Stimulated activated CD4-positive, alpha-beta T cell treated with anti-CD3 and anti-CD28 coated beads, Interleukin-12 subunit alpha, Interleukin-12 subunit beta, amount 100 ng/mL, for 4 hours (primary cell): ENCODE results near the gene HSPG2.
"Not testable (repeated sequence)": the region's sequence is repeated elsewhere in the genome, so short reads cannot be mapped to it uniquely, and the experiment has no call there.

ENCODE experiments used
- DNase-seq: peaks from one replicate; pipeline ENCODE4 v3.0.0-alpha.2; 2020

The HSPG2 gene

DNA sequence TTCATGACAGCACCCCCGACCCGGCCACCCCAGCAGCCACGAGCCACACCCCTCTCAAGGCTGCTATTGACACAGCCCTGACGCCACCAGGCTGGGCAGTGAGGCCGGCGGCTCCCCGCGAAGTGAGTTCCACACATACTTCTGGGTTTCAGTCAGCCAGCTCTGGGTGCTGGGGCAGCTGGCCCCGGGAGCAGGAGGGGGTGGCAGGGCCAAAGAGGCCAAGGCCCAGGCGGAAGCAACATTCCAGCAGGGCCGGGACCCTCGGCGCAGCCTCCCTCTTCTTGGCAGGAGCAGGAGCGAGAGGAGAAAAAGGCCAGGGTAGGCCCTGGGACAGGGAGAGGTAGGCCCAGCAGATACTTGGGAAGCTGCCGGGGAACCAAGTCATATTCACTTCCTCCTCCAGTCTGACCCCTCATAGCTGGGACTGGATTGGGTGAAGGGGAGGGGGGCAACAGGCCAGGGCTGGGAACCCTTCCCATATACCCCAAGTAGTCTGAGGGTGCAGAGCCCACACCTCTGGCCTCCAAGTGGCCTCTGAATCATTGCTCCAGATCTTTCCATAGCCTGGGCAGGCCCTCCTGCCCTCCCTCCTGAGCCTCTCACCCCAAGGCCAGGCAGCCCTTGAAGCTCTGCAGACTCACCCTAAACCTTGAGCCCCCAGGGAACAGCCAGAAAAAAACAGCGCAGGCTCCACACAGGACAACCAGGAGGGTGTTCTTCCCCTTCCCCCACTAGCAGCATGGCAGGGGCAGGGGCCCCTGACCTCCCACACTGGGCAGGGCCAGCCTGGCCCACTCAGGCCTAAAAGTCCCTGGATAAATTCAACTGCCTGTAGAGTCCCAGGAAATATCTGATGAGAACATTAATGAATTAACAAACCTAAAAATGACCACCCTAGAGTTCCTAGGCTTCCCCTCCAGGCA, 5.7 kb downstream of the HSPG2 start:
- no peak for DNase-seq

- no peak for DNase-seq
Observed at GRCh38 chr1:21930629-21931170, 6.4 kb downstream of the HSPG2 start.

DNA sequence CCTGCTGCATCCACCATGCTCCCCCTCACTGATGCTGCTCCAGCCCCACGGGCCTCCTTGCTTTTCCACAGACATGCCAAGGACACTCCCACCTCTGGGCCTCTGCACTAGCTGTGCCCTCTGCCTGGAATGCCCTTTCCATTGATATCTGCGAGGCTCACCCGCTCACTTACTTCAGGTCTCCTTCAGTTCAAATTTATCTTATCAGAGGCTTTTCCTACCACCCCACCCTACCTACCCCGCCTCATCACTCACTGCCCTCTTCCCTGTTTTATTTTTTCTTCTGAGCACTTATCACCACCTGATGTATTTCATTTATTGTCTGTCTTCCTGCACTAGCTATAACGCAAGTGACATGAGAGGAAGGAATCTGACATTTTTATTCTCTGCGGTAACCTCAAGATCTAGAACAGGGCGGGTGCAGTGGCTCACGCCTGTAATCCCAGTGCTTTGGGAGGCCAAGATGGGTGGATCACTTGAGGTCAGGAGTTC, 7.0 kb downstream of the HSPG2 start:
- DNase-seq: no peak

DNA sequence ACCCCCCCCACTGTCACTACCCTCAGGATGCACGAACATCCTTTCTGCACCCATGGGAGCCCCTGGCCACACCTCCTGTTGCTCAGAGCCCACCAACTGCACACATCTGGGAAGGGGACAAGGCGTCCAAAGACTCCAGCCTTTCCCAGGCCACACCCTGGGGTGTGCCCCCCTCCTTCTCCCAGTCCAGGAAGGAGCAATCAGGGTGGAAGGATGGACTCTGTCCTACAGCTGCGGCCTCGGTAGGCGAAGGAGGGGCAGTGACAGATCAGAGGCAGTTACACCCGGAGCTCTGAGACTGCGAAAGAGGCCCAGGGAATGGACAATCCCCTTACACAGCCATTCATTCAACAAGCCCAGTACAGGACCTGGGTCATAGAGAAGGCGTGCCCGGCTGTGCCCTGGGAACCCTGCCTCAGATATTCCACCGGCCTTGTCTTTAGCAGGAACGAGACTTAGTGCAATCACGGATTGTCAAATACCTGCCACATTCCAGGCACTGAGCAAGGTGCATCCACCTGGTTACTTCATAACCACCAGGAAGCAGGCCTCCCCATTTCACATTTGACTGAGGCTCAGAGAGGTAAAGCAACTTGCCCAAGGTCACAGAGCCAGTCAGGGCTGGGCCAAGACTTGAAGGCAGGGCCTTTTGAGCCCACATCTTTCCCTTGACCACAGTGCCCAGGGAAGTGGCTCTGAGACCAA, 9.4 kb downstream of the HSPG2 start:
- no peak for DNase-seq

GRCh38 chr1:21926814-21927532, 10.1 kb downstream of the HSPG2 start:
- no peak for DNase-seq

DNA sequence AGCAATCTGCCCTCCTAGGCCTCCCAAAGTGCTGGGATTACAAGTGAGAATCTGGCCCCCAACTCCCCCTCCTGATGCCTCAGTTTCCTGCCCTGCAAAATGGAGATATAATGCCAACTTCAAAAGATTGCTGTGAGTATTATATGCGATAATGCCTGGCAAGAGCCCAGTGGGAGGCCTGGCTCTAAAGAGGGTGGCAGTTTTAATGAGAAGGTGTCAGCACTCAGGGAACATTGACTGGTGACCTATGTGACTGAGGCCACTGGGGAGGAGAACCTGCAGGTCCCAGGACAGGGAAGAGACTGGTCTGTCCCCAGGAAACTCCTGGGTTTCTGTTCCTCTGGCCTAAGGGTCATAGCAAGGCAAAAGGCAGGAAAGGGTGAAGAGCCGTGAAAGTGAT, 11.0 kb downstream of the HSPG2 start:
- no peak for DNase-seq

- no peak for DNase-seq
Observed at GRCh38 chr1:21925334-21925940, 11.7 kb downstream of the HSPG2 start.

GRCh38 chr1:21924503-21925005, 12.6 kb downstream of the HSPG2 start:
- no peak for DNase-seq

DNA sequence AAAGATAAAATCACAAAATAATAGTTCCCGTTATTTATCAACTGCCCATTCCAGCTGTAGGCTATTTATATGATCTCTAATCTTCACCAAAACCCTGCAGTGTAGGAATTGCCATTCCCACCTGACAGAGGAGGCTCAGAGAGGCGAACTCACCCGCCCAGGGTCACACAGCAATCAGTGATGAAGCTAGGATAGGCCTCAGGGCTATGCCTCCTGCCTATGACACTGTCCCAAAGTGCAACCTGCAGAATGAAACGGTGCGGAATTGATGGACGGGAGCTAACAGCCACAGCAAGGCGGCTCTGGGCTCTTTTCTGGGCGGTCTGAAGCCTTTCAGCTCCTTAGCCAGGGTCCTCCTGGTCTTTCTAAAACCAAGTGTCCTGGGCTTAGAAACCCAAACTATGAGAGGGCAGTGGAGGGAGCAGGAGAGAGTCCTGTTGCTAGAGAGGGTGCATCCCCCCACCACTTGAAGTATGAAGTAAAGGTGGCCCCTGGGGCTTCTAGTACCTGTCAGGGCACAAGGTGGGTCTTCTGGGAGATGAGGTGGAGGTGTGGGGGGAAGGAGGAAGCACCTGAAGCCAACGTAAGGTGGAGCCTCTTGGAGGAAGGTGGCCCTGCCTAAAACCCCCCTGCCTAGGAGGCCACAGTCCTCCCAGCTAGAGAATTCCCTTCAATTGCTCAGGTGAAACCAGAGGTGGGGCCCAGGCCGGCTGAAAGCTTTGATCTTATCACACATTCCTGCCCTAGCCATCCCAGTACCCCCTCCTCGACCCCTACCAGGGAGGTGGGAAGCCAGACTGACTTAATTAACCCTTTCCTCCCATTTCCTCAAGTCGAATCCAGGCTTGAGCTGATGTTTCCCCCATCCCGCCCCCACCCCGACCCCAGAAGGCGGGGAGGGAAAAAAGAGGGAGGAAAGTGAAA, 14.8 kb downstream of the HSPG2 start:
- no peak for DNase-seq

DNA sequence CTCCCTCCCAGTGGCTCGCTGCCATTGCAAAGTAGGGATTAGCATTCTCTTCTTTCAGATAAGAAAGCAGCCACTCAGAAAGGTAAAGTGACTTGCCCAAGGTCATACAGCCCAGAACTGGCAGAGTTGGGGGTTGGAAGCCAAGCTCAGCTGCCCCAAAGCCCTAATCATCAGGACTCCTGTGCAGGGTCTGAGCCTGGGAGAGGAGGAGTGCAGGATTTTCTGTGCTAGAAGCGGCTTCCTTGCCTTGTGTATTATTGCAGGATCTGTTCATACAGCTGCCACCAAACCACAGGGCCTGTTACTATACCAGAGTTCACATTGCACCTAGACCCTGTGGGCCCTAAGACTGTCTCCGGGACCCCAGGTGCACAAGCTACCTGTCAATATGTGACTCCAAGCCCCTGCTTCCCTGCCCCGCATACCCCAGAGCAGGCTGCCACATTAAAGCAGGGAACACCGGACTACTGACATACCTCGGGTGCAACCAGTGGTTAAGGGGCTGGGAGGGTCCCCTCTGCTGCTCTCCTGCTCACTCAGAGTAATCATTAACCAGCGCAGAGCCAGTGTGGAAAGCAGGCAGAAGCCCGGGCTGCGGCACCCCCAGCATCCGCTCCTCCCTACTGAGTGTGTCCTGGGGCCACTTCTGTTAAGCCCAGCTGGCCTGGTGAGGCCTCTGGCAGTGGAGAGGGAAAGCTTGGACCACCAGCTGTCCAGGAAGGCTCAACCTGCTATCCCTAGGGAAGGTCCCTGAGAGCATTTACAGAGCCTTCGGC, 15.8 kb downstream of the HSPG2 start:
- no peak for DNase-seq

DNA sequence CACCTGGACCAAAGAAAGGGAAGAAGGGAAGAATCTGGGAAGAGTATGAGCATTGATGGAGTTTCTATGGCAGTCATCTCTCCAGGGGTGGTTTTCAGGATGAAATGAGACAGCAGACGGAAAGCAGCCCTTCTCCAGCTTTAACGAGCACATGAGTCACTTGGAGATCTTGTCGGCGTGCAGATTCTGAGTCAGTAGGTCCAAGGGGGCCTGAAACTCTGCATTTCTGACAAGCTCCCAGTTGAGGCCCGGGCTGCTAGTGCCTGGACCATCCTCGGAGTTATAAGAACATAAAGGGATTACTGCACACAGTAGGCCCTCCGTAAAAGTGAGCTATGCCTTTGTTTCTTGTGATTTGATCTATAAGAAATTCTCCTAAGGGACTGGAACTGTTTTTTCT, 17.6 kb downstream of the HSPG2 start:
- DNase-seq: no peak

- not testable (repeated sequence) for DNase-seq
Observed at GRCh38 chr1:21917239-21917631, 19.9 kb downstream of the HSPG2 start.

DNA sequence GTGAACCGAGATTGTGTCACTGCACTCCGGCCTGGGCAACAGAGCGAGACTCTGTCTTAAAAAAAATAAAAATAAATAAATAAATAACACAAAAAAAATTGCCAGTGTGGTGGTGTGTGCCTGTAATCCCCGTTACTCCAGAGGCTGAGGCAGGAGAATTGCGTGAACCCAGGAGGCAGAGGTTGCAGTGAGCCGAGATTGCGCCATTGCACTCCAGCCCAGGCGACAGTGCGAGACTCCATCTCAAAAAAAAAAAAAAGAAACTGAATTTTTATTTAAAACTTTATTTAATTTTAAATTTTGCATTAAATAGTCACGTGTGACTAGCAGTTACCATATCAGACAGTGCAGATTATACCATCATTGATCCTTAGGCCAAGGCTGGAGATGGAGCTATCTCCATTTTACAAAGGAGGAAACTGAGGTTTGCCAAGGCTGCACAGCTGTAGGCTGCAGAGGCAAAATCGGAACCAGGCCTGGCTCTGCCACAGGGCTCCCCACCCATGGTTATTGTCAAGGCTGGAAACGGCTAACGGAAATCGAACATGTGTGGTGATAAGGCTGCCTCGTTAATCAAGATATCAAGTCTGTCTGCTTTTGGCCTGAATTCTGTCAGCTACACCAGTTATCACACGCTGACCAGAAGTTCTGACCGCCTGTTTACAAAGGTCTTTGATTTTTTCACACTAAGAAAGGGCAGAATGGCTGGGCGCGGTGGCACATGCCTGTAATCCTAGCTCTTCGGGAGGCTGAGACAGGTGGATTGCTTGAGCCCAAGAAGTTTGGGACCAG, 20.5 kb downstream of the HSPG2 start:
- no peak for DNase-seq

- no peak for DNase-seq
Observed at GRCh38 chr1:21914880-21915640, 22.1 kb downstream of the HSPG2 start.

DNA sequence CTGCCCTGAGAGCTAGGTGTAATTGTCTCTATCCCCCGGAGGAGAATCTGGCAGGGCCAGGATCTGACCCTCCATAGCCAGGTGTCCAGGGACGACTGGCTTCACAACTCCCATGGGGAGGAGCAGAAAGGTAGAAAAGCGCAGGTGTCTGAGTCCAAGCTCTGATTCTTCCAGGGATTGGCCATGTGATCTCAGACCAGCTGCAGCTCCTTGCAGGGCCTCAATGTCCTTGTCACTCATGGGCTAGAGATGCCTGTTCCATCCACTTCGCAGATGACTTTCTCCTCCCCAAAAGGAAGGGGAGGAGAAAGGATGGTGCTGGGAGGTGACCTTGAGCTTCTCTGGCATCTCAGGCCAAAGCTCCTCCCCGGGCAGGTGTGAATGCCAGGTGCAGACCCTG, 22.7 kb downstream of the HSPG2 start:
- no peak for DNase-seq

DNA sequence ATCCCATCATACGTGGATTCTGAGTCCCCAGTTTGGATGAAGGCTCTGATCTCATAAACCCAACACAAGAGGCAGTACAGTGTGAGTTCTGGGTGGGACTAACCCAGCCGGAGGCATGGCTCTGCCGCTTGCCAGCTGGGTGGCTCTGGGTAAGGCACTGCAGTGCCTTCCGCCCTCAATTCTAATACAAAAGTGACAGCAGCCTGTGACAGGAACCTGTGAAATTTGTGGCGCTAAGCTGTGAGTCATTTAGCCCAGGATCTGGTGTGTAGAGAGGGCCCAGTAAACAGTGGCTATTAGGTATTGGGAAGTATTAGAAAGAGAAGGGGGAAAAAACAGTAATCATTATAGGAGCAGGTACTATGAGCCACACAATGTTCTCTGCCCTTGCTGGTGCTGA, 23.3 kb downstream of the HSPG2 start:
- DNase-seq: no peak

GRCh38 chr1:21913258-21913657, 23.9 kb downstream of the HSPG2 start:
- DNase-seq: no peak

DNA sequence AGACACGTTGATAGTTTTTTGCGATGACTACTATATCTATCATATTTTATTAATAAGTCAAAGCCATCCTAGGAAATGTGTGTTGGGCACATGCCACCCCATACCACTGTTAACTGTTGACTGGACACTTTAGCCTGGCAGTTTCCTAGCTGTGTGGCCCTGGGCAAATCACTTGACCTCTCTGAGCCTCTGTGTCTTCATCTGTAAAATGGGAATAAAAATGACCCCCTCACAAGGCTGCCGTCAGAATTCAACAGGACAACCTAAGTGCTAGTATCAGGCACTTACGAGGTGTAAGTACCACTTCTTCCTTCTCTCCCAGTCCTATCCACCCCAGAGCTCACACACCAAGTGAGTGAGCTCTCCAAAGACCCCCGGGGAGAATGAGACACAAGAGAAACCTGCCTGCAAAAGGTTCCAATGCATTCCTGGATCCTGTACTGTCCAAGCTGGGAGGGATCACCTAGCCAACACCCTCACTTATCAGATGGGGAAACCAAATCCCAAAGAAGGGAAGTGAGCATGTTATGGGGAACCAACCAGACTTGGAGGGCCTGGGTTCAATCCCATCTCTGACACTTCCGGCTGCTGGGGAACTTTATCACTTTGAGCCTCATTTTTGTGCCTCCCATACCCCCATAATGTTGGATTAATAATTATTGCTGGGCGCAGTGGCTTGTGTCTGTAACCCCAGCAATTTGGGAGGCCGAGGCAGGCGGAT, 24.9 kb downstream of the HSPG2 start:
- DNase-seq: no peak
